ENCODE data around the gene NYNRIN. TPM values are rescaled to one million over a fixed set of nuclear protein-coding genes. Genes with fewer than 3 reads are reported as not detected.

Gene NYNRIN
- total and polyA plus RNA-seq, 2 donors (not counting 3 experiments of a cell fraction or from before 2014, with no cell fraction given), result 37.2 to 42.8 TPM

DNA sequence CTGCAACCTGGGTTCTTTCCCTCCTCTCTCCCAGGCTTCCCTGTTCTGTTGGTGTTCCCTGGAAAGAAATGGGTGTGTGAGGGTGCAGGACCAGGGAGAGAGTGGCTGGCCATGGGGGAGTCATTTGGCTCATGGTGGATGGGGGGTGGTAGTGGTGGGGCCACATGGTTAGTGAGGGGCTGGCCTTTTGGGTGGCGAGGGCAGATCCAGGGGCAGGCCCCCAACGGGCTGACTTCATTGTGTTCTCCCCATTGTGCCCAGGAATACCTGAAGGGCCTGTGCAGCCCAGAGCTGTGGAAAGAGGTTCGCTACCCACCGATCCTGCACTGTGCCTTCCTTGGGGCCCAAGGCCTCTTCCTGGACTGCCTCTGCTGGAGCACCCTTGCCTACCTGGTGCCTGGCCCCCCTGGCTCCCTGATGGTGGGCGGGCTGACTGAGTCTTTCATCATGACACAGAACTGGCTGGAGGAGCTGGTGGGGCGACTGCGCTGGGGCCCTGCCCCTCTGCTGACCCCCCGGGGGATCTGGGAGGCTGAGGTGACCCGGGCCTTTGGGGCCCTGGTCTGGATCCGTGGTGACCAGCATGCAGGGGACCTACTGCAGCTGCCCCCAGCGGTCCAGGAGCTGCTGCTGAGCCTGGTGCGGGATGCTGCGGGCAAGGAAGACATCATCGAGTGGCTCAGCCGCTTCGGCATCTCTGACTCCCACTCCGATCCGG is 9.0 kb downstream of the NYNRIN start:
- FAIRE-seq (no peak), DNase-seq (ENCODE audit: low read depth, low spot score) (no peak)
- no peaks in the 10 kb centered on the region for H3K9me3 ChIP-seq (replicated peaks; ENCODE audit: control insufficient read depth, insufficient read depth, low read length)
- no peaks in the 10 kb centered on the region for H3K27me3 ChIP-seq (ENCODE audit: control insufficient read depth in 2 of 2, insufficient read depth in 2 of 2, low read length in 2 of 2)
- peaks cover 12% of the 10 kb centered on the region for H3K4me1 ChIP-seq (ENCODE audit: control insufficient read depth, extremely low read depth, insufficient read depth, low read length)
- POLR2A ChIA-PET, result no interaction called here
- no peak overlapping the region for H3K4me3 ChIP-seq (replicated peaks in 1 of 3; ENCODE audit: insufficient read depth in 1 of 3, low read depth in 1 of 3, low read length in 3 of 3)
- no peaks in the 10 kb centered on the region for H3K9me1 ChIP-seq (replicated peaks; ENCODE audit: control insufficient read depth, extremely low read depth, insufficient read depth, low read length)
- H3K4me2 ChIP-seq (ENCODE audit: insufficient read depth, low read length), result no peak overlapping the region
- peaks cover 2% of the 10 kb centered on the region for H3K79me2 ChIP-seq (ENCODE audit: control insufficient read depth, insufficient read depth, low read length)
- no peak overlapping the region for H2AFZ ChIP-seq (ENCODE audit: low read depth, low read length)
- no TSS peak for BruUV-seq (replicated peaks)
- TF ChIP-seq MAX (IDR thresholded peaks at IDR 0.05; ENCODE audit: insufficient read depth, insufficient read length) (no peak), GATA2 (IDR thresholded peaks at IDR 0.05; ENCODE audit: insufficient read depth, insufficient read length, low read depth, low read length) (no peak), POLR2AphosphoS5 (IDR thresholded peaks at IDR 0.05; ENCODE audit: insufficient read depth, low read depth, low read length) (no peak), MYC (IDR thresholded peaks at IDR 0.05; ENCODE audit: low read depth, low read length) (no peak), FOS (IDR thresholded peaks at IDR 0.05; ENCODE audit: borderline replicate concordance, insufficient read depth, low read length) (no peak)
- intact Hi-C loops (cut with micrococcal nuclease), result no loop called here
- H4K20me1 ChIP-seq (replicated peaks; ENCODE audit: control insufficient read depth, extremely low read depth, insufficient read depth, low read length), result no peaks in the 10 kb centered on the region
- peaks cover 0 to 31% of the 10 kb centered on the region in 2 experiments for H3K36me3 ChIP-seq (ENCODE audit: control insufficient read depth in 2 of 2, extremely low read depth in 1 of 2, insufficient read depth in 2 of 2, low read length in 2 of 2)
- CTCF ChIA-PET, result interaction anchor here (1.4 to 8.7 kb wide), 6 partner anchors 9 to 100 kb away, joined by 3 to 86 read pairs (median 6); partner anchors contain the start of genes CIDEB and NYNRIN
- no peak overlapping the region for H3K27ac ChIP-seq (ENCODE audit: insufficient read depth, low read depth, low read length)
- dilution Hi-C loops (cut with MboI; ENCODE audit: extremely low pct_ligation_motif_present, low sequenced_read_pairs), result no loop called here
- no peak overlapping the region for H3K9ac ChIP-seq (replicated peaks; ENCODE audit: extremely low read depth, insufficient read depth, low read length)

DNA sequence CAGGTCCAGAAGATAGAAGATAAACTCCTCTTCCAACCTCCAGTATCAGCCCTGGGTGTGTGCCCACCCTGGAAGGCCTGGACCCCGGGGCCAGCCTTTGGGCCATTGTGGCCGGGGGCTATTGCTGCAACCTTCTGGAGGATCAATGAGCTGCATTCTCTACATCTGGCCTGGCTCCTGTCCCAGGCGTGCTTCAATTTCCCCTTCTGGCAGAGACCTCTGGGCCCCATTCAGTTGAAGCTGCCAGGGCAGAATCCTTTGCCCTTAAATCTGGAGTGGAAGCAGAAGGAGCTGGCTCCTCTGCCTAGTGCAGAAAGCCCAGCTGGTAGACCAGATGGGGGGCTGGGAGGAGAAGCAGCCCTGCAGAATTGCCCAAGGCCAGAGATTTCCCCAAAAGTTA is 10.0 kb downstream of the NYNRIN start:
- no TSS peak for BruUV-seq (replicated peaks)
- Histone ChIP-seq H3K79me2 (ENCODE audit: control insufficient read depth, insufficient read depth, low read length) (peaks cover 2% of the 10 kb centered on the region), H3K4me3 (replicated peaks in 1 of 3; ENCODE audit: insufficient read depth in 1 of 3, low read depth in 1 of 3, low read length in 3 of 3) (no peak overlapping the region), H3K9me1 (replicated peaks; ENCODE audit: control insufficient read depth, extremely low read depth, insufficient read depth, low read length) (no peaks in the 10 kb centered on the region), H3K36me3 (ENCODE audit: control insufficient read depth in 2 of 2, extremely low read depth in 1 of 2, insufficient read depth in 2 of 2, low read length in 2 of 2) (peaks cover under 1 to 37% of the 10 kb centered on the region in 2 experiments), H2AFZ (ENCODE audit: low read depth, low read length) (no peak overlapping the region), H3K9ac (replicated peaks; ENCODE audit: extremely low read depth, insufficient read depth, low read length) (no peak overlapping the region), H3K4me1 (ENCODE audit: control insufficient read depth, extremely low read depth, insufficient read depth, low read length) (peaks cover 2% of the 10 kb centered on the region), H3K27ac (ENCODE audit: insufficient read depth, low read depth, low read length) (no peak overlapping the region), H3K4me2 (ENCODE audit: insufficient read depth, low read length) (no peak overlapping the region), H3K9me3 (replicated peaks; ENCODE audit: control insufficient read depth, insufficient read depth, low read length) (no peaks in the 10 kb centered on the region), H3K27me3 (ENCODE audit: control insufficient read depth in 2 of 2, insufficient read depth in 2 of 2, low read length in 2 of 2) (no peaks in the 10 kb centered on the region), H4K20me1 (replicated peaks; ENCODE audit: control insufficient read depth, extremely low read depth, insufficient read depth, low read length) (no peaks in the 10 kb centered on the region)
- CTCF ChIA-PET, result interaction anchor here (1.0 to 8.7 kb wide), 7 partner anchors 10 to 75 kb away, joined by 3 to 86 read pairs (median 6); partner anchors contain the start of genes ADCY4 and NYNRIN
- POLR2A ChIA-PET, result interaction anchor here (1.7 kb wide), 1 partner anchor 42 kb away, joined by 6 read pairs; no protein-coding TSS in a partner anchor
- no peak for DNase-seq (ENCODE audit: low read depth, low spot score)
- dilution Hi-C loops (cut with MboI; ENCODE audit: extremely low pct_ligation_motif_present, low sequenced_read_pairs), result no loop called here
- intact Hi-C loops (cut with micrococcal nuclease), result no loop called here
- TF ChIP-seq, protein P1, sequence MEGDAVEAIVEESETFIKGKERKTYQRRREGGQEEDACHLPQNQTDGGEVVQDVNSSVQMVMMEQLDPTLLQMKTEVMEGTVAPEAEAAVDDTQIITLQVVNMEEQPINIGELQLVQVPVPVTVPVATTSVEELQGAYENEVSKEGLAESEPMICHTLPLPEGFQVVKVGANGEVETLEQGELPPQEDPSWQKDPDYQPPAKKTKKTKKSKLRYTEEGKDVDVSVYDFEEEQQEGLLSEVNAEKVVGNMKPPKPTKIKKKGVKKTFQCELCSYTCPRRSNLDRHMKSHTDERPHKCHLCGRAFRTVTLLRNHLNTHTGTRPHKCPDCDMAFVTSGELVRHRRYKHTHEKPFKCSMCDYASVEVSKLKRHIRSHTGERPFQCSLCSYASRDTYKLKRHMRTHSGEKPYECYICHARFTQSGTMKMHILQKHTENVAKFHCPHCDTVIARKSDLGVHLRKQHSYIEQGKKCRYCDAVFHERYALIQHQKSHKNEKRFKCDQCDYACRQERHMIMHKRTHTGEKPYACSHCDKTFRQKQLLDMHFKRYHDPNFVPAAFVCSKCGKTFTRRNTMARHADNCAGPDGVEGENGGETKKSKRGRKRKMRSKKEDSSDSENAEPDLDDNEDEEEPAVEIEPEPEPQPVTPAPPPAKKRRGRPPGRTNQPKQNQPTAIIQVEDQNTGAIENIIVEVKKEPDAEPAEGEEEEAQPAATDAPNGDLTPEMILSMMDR (IDR thresholded peaks at IDR 0.05; ENCODE audit: extremely low read depth in 1 of 2, insufficient read depth in 1 of 2, low read depth in 1 of 2, low read length in 2 of 2), result no peak
- no peak for TF ChIP-seq EZH2 (IDR thresholded peaks at IDR 0.05; ENCODE audit: borderline replicate concordance, low read depth, low read length, severe bottlenecking)
- no peak for TF ChIP-seq JUN (IDR thresholded peaks at IDR 0.05; ENCODE audit: borderline replicate concordance, insufficient read depth, insufficient read length, low read depth)
- TF ChIP-seq POLR2A (IDR thresholded peaks at IDR 0.05; ENCODE audit: low read depth, low read length), result no peak
- no peak for TF ChIP-seq POLR2AphosphoS5 (IDR thresholded peaks at IDR 0.05; ENCODE audit: insufficient read depth, low read depth, low read length)
- TF ChIP-seq GATA2 (IDR thresholded peaks at IDR 0.05; ENCODE audit: insufficient read depth, insufficient read length, low read depth, low read length), result no peak
- TF ChIP-seq FOS (IDR thresholded peaks at IDR 0.05; ENCODE audit: borderline replicate concordance, insufficient read depth, low read length), result no peak
- TF ChIP-seq MYC (IDR thresholded peaks at IDR 0.05; ENCODE audit: low read depth, low read length), result no peak
- no peak for TF ChIP-seq MAX (IDR thresholded peaks at IDR 0.05; ENCODE audit: insufficient read depth, insufficient read length)
- FAIRE-seq, result no peak

All from endothelial cell of umbilical vein (primary cell).